C4-2B (cell line): ENCODE data around the gene COQ3.

Experiments
- ZFX ChIP-seq: fragments of 450-650 bp; IDR thresholded peaks from 2 replicates; pipeline ENCODE4 v1.6.1; 2017
- TF ChIP-seq, protein P1 (sequence below): fragments of 450-650 bp; conservative IDR thresholded peaks from 2 replicates; pipeline ENCODE4 v1.5.1; 2017; ENCODE audit warnings: mild to moderate bottlenecking

DNA sequence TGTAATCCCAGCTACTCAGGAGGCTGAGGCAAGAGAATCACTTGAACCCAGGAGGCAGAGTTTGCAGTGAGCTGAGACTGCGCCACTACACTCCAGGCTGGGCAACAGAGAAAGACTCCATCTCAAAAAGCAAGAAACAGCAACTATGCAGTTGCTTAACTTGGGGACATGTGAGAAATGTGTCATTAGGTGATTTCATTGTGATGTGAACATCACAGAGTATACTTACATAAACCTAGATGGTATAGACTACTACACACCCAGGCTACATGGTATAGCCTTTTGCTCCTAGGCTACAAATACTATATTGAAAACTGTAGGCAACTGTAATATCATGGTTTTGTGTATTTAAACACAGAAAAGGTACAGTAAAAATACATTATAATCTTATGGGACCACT, 3.3 kb upstream of the COQ3 start:
- TF ChIP-seq, protein P1, sequence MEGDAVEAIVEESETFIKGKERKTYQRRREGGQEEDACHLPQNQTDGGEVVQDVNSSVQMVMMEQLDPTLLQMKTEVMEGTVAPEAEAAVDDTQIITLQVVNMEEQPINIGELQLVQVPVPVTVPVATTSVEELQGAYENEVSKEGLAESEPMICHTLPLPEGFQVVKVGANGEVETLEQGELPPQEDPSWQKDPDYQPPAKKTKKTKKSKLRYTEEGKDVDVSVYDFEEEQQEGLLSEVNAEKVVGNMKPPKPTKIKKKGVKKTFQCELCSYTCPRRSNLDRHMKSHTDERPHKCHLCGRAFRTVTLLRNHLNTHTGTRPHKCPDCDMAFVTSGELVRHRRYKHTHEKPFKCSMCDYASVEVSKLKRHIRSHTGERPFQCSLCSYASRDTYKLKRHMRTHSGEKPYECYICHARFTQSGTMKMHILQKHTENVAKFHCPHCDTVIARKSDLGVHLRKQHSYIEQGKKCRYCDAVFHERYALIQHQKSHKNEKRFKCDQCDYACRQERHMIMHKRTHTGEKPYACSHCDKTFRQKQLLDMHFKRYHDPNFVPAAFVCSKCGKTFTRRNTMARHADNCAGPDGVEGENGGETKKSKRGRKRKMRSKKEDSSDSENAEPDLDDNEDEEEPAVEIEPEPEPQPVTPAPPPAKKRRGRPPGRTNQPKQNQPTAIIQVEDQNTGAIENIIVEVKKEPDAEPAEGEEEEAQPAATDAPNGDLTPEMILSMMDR, result no peak
- TF ChIP-seq ZFX, result no peak
